ENCODE measurements around the gene GSK3A.

DNA sequence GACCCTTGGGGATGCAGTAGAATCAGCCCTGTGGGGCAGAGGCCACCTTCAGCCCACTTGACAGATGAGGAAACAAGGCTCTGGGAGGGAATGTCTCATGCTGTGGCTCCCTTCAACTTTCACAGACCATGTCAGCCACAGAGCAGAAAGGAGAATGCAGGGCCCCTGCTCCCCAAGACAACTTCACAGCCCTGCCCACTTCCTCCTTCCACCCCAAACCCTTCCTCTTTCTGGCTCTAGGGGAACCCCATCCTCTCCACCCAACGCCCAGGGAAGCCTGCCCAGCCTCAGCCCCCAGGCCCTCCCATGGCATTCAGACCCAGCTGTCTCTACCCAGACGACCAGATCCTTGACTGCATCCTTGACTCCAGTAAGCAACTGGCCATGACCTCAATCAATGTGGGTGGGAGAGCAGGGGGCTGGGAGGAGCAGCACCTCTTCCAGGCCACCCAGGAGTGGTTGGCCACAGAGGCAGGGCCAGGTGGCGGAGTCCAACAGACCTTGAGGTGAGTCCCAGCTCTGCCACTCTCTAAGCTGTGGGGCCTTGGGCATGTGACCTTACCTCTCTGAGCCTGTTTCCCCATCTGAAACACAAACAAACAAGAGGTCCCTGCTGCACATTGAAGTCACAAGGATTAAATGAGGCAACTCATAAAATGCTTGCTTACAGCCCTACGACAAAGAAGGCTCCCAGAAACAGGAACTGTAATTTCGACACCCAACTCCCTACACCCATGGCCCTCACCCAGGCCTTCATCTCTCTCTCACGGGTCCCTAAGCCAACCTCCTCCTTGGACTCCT is 40.7 kb downstream of the GSK3A start:
- TF ChIP-seq, protein P1, sequence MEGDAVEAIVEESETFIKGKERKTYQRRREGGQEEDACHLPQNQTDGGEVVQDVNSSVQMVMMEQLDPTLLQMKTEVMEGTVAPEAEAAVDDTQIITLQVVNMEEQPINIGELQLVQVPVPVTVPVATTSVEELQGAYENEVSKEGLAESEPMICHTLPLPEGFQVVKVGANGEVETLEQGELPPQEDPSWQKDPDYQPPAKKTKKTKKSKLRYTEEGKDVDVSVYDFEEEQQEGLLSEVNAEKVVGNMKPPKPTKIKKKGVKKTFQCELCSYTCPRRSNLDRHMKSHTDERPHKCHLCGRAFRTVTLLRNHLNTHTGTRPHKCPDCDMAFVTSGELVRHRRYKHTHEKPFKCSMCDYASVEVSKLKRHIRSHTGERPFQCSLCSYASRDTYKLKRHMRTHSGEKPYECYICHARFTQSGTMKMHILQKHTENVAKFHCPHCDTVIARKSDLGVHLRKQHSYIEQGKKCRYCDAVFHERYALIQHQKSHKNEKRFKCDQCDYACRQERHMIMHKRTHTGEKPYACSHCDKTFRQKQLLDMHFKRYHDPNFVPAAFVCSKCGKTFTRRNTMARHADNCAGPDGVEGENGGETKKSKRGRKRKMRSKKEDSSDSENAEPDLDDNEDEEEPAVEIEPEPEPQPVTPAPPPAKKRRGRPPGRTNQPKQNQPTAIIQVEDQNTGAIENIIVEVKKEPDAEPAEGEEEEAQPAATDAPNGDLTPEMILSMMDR (IDR thresholded peaks at IDR 0.05) = no peak
- TF ChIP-seq EZH2 (IDR thresholded peaks at IDR 0.05; ENCODE audit: borderline replicate concordance, insufficient read depth, low read depth, low read length, poor library complexity, severe bottlenecking) = no peak
